RWPE2 (cell line): ENCODE data around the gene PDE4A.

Experiments
- ATAC-seq: fragments of 200-7000 bp; cut with Tn5 transposase; 3 replicates; pipeline ENCODE4 v1.9.1; 2021; ENCODE audit warnings: low read depth
- DNase-seq: peaks from one replicate; pipeline ENCODE4 v3.0.0-alpha.2; 2020; ENCODE audit warnings: low spot score
- H3K27ac ChIP-seq: fragments of 450-650 bp; 2 replicates; pipeline ENCODE4 v1.5.1; 2017; ENCODE audit warnings: mild to moderate bottlenecking; ENCODE audit not compliant: poor library complexity, severe bottlenecking
- H3K27me3 ChIP-seq: fragments of 250-450 bp; sonication (Bioruptor Pico); 2 replicates; pipeline ENCODE4 v1.5.1; 2021; ENCODE audit warnings: mild to moderate bottlenecking, moderate library complexity; ENCODE audit not compliant: insufficient read depth, poor library complexity, severe bottlenecking
- H3K36me3 ChIP-seq: fragments of 250-450 bp; sonication (Bioruptor Pico); 2 replicates; pipeline ENCODE4 v1.5.1; 2020; ENCODE audit warnings: low read depth, mild to moderate bottlenecking, moderate library complexity
- H3K4me1 ChIP-seq: fragments of 250-450 bp; sonication (Bioruptor Pico); 2 replicates; pipeline ENCODE4 v1.5.1; 2021; ENCODE audit warnings: mild to moderate bottlenecking, moderate library complexity; ENCODE audit not compliant: insufficient read depth, poor library complexity, severe bottlenecking
- H3K4me3 ChIP-seq: fragments of 250-450 bp; sonication (Bioruptor Pico); 2 replicates; pipeline ENCODE4 v1.5.1; 2021; ENCODE audit warnings: mild to moderate bottlenecking, moderate library complexity; ENCODE audit not compliant: severe bottlenecking
- H3K9me3 ChIP-seq: fragments of 250-450 bp; sonication (Bioruptor Pico); 2 replicates; pipeline ENCODE4 v1.5.1; 2021; ENCODE audit warnings: mild to moderate bottlenecking, moderate library complexity; ENCODE audit not compliant: severe bottlenecking
- CTCF ChIP-seq: fragments of 450-650 bp; IDR thresholded peaks from one replicate; pipeline ENCODE4 v1.5.1; 2017; ENCODE audit warnings: mild to moderate bottlenecking, moderate library complexity; ENCODE audit not compliant: poor library complexity, severe bottlenecking

Gene PDE4A

GRCh38 chr19:10514211-10515145 is 94.1 kb downstream of the PDE4A start:
- Histone ChIP-seq H3K9me3 (no peaks in the 10 kb centered on the region), H3K27me3 (no peaks in the 10 kb centered on the region), H3K36me3 (no peaks in the 10 kb centered on the region), H3K4me1 (peaks cover 8% of the 10 kb centered on the region), H3K4me3 (no peak overlapping the region), H3K27ac (no peak overlapping the region)
- DNase-seq (no peak), ATAC-seq (no peak)
- TF ChIP-seq CTCF, result no peak

- peaks cover 3% of the 10 kb centered on the region for H3K4me1 ChIP-seq
- no peak for TF ChIP-seq CTCF
- no peak for DNase-seq
- H3K27me3 ChIP-seq, result no peaks in the 10 kb centered on the region
- peak overlapping the region; percentile 70 for H3K27ac ChIP-seq
- H3K9me3 ChIP-seq, result no peaks in the 10 kb centered on the region
- H3K4me3 ChIP-seq, result no peak overlapping the region
- ATAC-seq, result no peak
- no peaks in the 10 kb centered on the region for H3K36me3 ChIP-seq
Observed at GRCh38 chr19:10516064-10516385, 95.7 kb downstream of the PDE4A start.

- ATAC-seq, result peak; percentile 71
- H3K4me3 ChIP-seq, result peak overlapping the region; percentile 63
Observed at GRCh38 chr19:10516671-10517286, 96.4 kb downstream of the PDE4A start.

GRCh38 chr19:10517361-10517759 is 97.0 kb downstream of the PDE4A start, which contains the start of gene S1PR5:
Gene S1PR5, minus strand, starts transcription at chr19:10517447. Its CDS starts 2,436 bp downstream, at chr19:10515011.
- Histone ChIP-seq H3K4me1 (peaks cover 3% of the 10 kb centered on the region), H3K9me3 (no peaks in the 10 kb centered on the region), H3K4me3 (peak within 1 kb of the TSS; percentile 63), H3K36me3 (no peaks in the 10 kb centered on the region), H3K27ac (peak within 1 kb of the TSS; percentile 70), H3K27me3 (no peaks in the 10 kb centered on the region)
- peak; percentile 16 for TF ChIP-seq CTCF
- no peak for DNase-seq
- peak; percentile 65 for ATAC-seq

More at GRCh38 chr19:10516671-10517286, 96.4 kb downstream of the PDE4A start:
- no peaks in the 10 kb centered on the region for H3K36me3 ChIP-seq
- H3K27me3 ChIP-seq, result no peaks in the 10 kb centered on the region
- peak overlapping the region; percentile 70 for H3K27ac ChIP-seq
- no peak for DNase-seq
- TF ChIP-seq CTCF, result no peak
- H3K4me1 ChIP-seq, result peaks cover 3% of the 10 kb centered on the region
- no peaks in the 10 kb centered on the region for H3K9me3 ChIP-seq
